GM18498 (cell line): Measurements from ENCODE around the gene N4BP2L2.

ENCODE experiments used
- ATAC-seq: cut with Tn5 transposase; IDR thresholded peaks from one replicate; pipeline ENCODE4 v1.9.1; 2021; ENCODE audit warnings: mild to moderate bottlenecking, moderate library complexity; ENCODE audit not compliant: unreplicated experiment

The N4BP2L2 gene

GRCh38 chr13:32426990-32427851, 111.4 kb downstream of the N4BP2L2 start:
- peak; percentile 20 for ATAC-seq

GRCh38 chr13:32426191-32426989, 112.2 kb downstream of the N4BP2L2 start:
- ATAC-seq: peak; percentile 40

- no peak for ATAC-seq
These were observed 113.4 kb downstream of the N4BP2L2 start for GRCh38 chr13:32425158-32425557.

GRCh38 chr13:32423592-32423991, 115.0 kb downstream of the N4BP2L2 start:
- no peak for ATAC-seq

GRCh38 chr13:32419862-32420261, 118.7 kb downstream of the N4BP2L2 start:
- no peak for ATAC-seq

GRCh38 chr13:32417995-32418394, 120.6 kb downstream of the N4BP2L2 start:
- ATAC-seq: no peak

- ATAC-seq: no peak
These were observed 123.6 kb downstream of the N4BP2L2 start for GRCh38 chr13:32415019-32415418.

- ATAC-seq: no peak
These were observed 124.0 kb downstream of the N4BP2L2 start for GRCh38 chr13:32414580-32414979.

- no peak for ATAC-seq
These were observed 125.3 kb downstream of the N4BP2L2 start for GRCh38 chr13:32413284-32413683.

GRCh38 chr13:32409561-32410421, 128.8 kb downstream of the N4BP2L2 start:
- ATAC-seq: no peak

- no peak for ATAC-seq
These were observed 129.6 kb downstream of the N4BP2L2 start for GRCh38 chr13:32409001-32409313.

GRCh38 chr13:32408296-32409000, 130.1 kb downstream of the N4BP2L2 start:
- ATAC-seq: no peak

GRCh38 chr13:32407854-32408253, 130.7 kb downstream of the N4BP2L2 start:
- no peak for ATAC-seq

- no peak for ATAC-seq
These were observed 135.5 kb downstream of the N4BP2L2 start for GRCh38 chr13:32403108-32403507.

- ATAC-seq: no peak
These were observed 147.4 kb downstream of the N4BP2L2 start for GRCh38 chr13:32391101-32391619.

- no peak for ATAC-seq
These were observed 148.1 kb downstream of the N4BP2L2 start for GRCh38 chr13:32390484-32390883.

- no peak for ATAC-seq
These were observed 148.5 kb downstream of the N4BP2L2 start for GRCh38 chr13:32390048-32390447.

GRCh38 chr13:32385410-32385809, 153.2 kb downstream of the N4BP2L2 start:
- ATAC-seq: no peak

- no peak for ATAC-seq
These were observed 153.9 kb downstream of the N4BP2L2 start for GRCh38 chr13:32384702-32385101.
